DND-41 (cell line): ENCODE measurements around the gene PDE12.

ENCODE experiments used
- ATAC-seq: fragments of 200-7000 bp; cut with Tn5 transposase; 3 replicates; pipeline ENCODE4 v1.9.1; 2021; ENCODE audit warnings: low read depth; ENCODE audit not compliant: insufficient read depth
- DNase-seq: peaks from one replicate; pipeline ENCODE4 v3.0.0-alpha.2; 2020
- H2AFZ ChIP-seq: 2 replicates; pipeline ENCODE4 v1.6.0; 2012; ENCODE audit warnings: low read depth, low read length
- H3K27ac ChIP-seq: 2 replicates; pipeline ENCODE4 v1.5.1; 2012; ENCODE audit warnings: low read length, inconsistent platforms
- H3K27me3 ChIP-seq: fragments of 200-600 bp; sonication (generic); 2 replicates; pipeline ENCODE4 v1.6.0; 2012; ENCODE audit warnings: low read length, mild to moderate bottlenecking, inconsistent platforms; ENCODE audit not compliant: insufficient read depth, poor library complexity
- H3K36me3 ChIP-seq: 2 replicates; pipeline ENCODE4 v1.5.1; 2012; ENCODE audit warnings: low read length, inconsistent platforms; ENCODE audit not compliant: insufficient read depth
- H3K4me1 ChIP-seq: 2 replicates; pipeline ENCODE4 v1.5.1; 2012; ENCODE audit warnings: mild to moderate bottlenecking, low read length; ENCODE audit not compliant: insufficient read depth
- H3K4me2 ChIP-seq: 2 replicates; pipeline ENCODE4 v1.6.0; 2012; ENCODE audit warnings: mild to moderate bottlenecking, moderate library complexity, low read length, inconsistent platforms; ENCODE audit not compliant: insufficient read depth
- H3K4me3 ChIP-seq, 2 experiments: fragments of 200-600 bp in 1 of 2; shearing (Covaris generic) in 1 of 2; 2 replicates each; pipeline ENCODE4 v1.5.1; 2012 to 2016; ENCODE audit warnings: inconsistent platforms in 2 of 2, low read length in 2 of 2, mild to moderate bottlenecking in 2 of 2, low read depth in 1 of 2, moderate library complexity in 1 of 2
- H3K79me2 ChIP-seq: 2 replicates; pipeline ENCODE4 v1.6.0; 2012; ENCODE audit warnings: low read length, inconsistent platforms; ENCODE audit not compliant: insufficient read depth
- H3K9ac ChIP-seq: 2 replicates; pipeline ENCODE4 v1.6.0; 2012; ENCODE audit warnings: low read depth, mild to moderate bottlenecking, inconsistent platforms, low read length, moderate library complexity
- H3K9me3 ChIP-seq: 2 replicates; pipeline ENCODE4 v1.5.1; 2012; ENCODE audit warnings: low read length, moderate library complexity, mild to moderate bottlenecking, inconsistent platforms; ENCODE audit not compliant: insufficient read depth, severe bottlenecking
- H4K20me1 ChIP-seq: 2 replicates; pipeline ENCODE4 v1.6.0; 2012; ENCODE audit warnings: low read length; ENCODE audit not compliant: insufficient read depth
- EZH2 ChIP-seq: IDR thresholded peaks from 3 replicates; pipeline ENCODE4 v1.6.1; 2012; ENCODE audit warnings: borderline replicate concordance, low read depth, mild to moderate bottlenecking, moderate library complexity, low read length, inconsistent platforms; ENCODE audit not compliant: severe bottlenecking
- TF ChIP-seq, protein P1 (sequence below): IDR thresholded peaks from 2 replicates; pipeline ENCODE4 v1.5.1; 2012; ENCODE audit warnings: borderline replicate concordance, low read length, moderate library complexity, mild to moderate bottlenecking; ENCODE audit not compliant: poor library complexity, severe bottlenecking; ENCODE audit errors: extremely low read depth

Gene PDE12

DNA sequence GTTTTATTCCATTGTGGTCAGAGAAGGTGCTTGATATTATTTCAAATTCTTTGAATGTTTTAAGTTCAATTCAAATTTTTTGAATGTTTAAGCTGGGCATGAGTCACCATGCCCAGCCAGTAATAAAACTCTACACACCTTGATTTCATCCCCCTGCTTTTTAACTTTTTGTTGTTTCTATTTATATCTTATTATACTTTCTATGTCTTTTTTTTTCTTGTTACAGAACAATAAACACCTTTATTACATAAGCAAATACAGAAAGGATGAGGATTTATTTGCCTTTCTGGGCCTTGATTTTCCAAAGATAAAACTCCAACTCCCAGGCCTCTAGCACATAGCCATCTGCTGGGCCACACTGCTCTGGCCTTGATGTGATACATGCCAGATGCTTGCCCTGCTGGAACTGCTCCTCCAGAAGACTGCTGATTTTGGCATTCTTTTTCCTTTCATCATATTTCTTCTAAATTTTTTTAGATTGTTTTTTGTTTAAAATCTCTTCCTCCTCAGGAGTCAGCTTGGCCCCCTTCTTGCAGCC is 25.9 kb upstream of the PDE12 start:
- no peaks in the 10 kb centered on the region for H3K79me2 ChIP-seq
- no peak overlapping the region for H3K9ac ChIP-seq
- H3K4me1 ChIP-seq, result no peaks in the 10 kb centered on the region
- H4K20me1 ChIP-seq, result no peaks in the 10 kb centered on the region
- TF ChIP-seq, protein P1, sequence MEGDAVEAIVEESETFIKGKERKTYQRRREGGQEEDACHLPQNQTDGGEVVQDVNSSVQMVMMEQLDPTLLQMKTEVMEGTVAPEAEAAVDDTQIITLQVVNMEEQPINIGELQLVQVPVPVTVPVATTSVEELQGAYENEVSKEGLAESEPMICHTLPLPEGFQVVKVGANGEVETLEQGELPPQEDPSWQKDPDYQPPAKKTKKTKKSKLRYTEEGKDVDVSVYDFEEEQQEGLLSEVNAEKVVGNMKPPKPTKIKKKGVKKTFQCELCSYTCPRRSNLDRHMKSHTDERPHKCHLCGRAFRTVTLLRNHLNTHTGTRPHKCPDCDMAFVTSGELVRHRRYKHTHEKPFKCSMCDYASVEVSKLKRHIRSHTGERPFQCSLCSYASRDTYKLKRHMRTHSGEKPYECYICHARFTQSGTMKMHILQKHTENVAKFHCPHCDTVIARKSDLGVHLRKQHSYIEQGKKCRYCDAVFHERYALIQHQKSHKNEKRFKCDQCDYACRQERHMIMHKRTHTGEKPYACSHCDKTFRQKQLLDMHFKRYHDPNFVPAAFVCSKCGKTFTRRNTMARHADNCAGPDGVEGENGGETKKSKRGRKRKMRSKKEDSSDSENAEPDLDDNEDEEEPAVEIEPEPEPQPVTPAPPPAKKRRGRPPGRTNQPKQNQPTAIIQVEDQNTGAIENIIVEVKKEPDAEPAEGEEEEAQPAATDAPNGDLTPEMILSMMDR, result no peak
- TF ChIP-seq EZH2, result no peak
- H3K36me3 ChIP-seq, result no peaks in the 10 kb centered on the region
- H3K27me3 ChIP-seq, result peaks cover 4% of the 10 kb centered on the region
- no peak for ATAC-seq
- no peak for DNase-seq
- no peak overlapping the region for H3K4me2 ChIP-seq
- no peak overlapping the region for H3K4me3 ChIP-seq
- H3K27ac ChIP-seq, result no peak overlapping the region
- H3K9me3 ChIP-seq, result no peaks in the 10 kb centered on the region
- H2AFZ ChIP-seq, result no peak overlapping the region

DNA sequence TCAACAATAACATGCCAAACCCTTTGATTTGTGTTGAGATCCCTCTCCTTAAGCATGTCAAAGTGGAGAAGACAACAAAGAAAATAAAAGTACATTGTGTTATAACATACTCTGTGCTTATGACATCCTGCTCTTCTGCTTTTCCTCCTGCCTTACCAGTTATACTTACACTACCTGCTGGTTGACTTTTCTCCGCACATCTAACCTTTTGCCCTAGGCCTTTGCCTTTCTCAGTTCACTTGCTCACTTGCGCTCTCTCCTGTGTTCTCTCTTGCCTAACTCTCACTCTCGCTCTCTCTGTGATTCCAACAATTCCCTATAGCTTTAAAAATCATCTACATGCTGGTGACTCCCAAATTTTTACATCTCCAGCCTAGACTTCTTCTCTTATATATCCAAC is 17.6 kb upstream of the PDE12 start:
- no peak overlapping the region for H3K4me3 ChIP-seq
- H3K27me3 ChIP-seq, result no peaks in the 10 kb centered on the region
- H3K4me2 ChIP-seq, result no peak overlapping the region
- H3K36me3 ChIP-seq, result no peaks in the 10 kb centered on the region
- H4K20me1 ChIP-seq, result no peaks in the 10 kb centered on the region
- H3K27ac ChIP-seq, result no peak overlapping the region
- no peaks in the 10 kb centered on the region for H3K4me1 ChIP-seq
- H3K9me3 ChIP-seq, result no peaks in the 10 kb centered on the region
- no peaks in the 10 kb centered on the region for H3K79me2 ChIP-seq
- DNase-seq (no peak), ATAC-seq (no peak)
- no peak overlapping the region for H3K9ac ChIP-seq
- TF ChIP-seq, protein P1, result no peak
- no peak for TF ChIP-seq EZH2
- no peak overlapping the region for H2AFZ ChIP-seq

DNA sequence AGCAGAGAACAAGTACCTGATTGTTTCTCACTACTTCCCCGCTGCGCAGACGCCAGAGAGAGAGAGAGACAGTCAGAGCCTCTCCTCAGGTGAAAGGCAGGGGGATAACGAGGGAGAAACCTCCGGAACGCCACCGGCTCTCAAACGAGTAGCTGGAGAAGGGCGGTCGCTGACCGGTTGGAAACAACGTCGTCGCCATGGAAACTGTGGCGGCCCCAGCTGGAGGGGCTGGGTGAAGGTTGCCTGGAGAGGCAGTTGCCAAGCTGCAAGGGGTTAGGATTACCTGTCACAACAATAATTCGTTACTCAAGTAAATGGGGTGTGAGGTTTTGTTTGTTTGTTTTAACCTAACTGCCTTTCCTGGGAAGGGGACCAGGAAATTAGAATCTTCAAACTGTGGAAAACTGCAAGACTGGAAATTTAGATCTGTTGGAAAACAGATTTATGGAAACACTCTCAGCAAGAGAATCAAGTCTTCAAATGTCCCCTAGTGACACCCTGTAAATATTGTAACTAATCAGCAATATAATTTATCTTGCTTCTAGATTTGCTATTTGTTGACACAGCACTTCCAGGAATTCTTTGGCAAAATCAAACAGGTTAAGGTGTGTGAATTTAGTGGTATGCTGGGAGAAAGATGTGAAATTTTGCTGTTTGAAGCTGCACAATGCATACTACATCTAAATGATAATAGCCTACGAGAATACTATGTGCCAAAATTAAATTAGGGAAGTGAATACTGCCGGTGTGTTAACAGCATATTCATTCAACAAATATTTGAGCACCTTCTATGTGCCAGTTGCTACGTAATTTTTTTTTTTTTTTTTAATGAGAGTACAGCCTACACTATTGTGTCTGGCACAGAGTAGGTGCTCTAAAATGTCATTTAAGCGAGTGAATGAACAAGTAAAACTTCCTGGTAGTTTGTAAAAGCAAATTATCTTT is 11.6 kb upstream of the PDE12 start, which contains the start of gene DNAH12:
DNAH12 (minus strand) TSS at position 164 of the 945 bp plus-strand sequence. CDS start 1,474 bp downstream, outside the sequence.
- H3K4me3 ChIP-seq, result no peak within 1 kb of the TSS
- no peaks in the 10 kb centered on the region for H3K36me3 ChIP-seq
- ATAC-seq, result no peak
- no peak within 1 kb of the TSS for H3K9ac ChIP-seq
- H3K4me1 ChIP-seq, result no peaks in the 10 kb centered on the region
- H3K79me2 ChIP-seq, result no peaks in the 10 kb centered on the region
- no peak for DNase-seq
- H3K27me3 ChIP-seq, result no peaks in the 10 kb centered on the region
- H2AFZ ChIP-seq, result no peak within 1 kb of the TSS
- no peaks in the 10 kb centered on the region for H4K20me1 ChIP-seq
- H3K4me2 ChIP-seq, result no peak within 1 kb of the TSS
- no peaks in the 10 kb centered on the region for H3K9me3 ChIP-seq
- H3K27ac ChIP-seq, result no peak within 1 kb of the TSS
- TF ChIP-seq, protein P1, result no peak
- TF ChIP-seq EZH2, result no peak
